Parathyroid adenoma (tissue), 2 donors: ENCODE measurements around the gene TMEM45B.
"Not testable (repeated sequence)": the region's sequence is repeated elsewhere in the genome, so short reads cannot be mapped to it uniquely, and the experiment has no call there.

Experiments
- H2AFZ ChIP-seq: fragments of 300-600 bp; sonication (generic); one replicate; pipeline ENCODE4 v1.7.0; 2017; ENCODE audit warnings: antibody characterized with exemption, mild to moderate bottlenecking
- H3K27ac ChIP-seq: fragments of 300-600 bp; sonication (generic); one replicate; pipeline ENCODE4 v1.7.0; 2017
- H3K27me3 ChIP-seq: fragments of 300-600 bp; sonication (generic); one replicate; pipeline ENCODE4 v1.7.0; 2017; ENCODE audit warnings: low read length; ENCODE audit not compliant: control insufficient read depth, insufficient read depth
- H3K36me3 ChIP-seq: fragments of 300-600 bp; sonication (generic); one replicate; pipeline ENCODE4 v1.7.0; 2017; ENCODE audit warnings: low read length; ENCODE audit not compliant: control insufficient read depth, insufficient read depth
- H3K4me1 ChIP-seq: fragments of 300-600 bp; sonication (generic); one replicate; pipeline ENCODE4 v1.7.0; 2017; ENCODE audit warnings: control low read depth
- H3K4me2 ChIP-seq: fragments of 300-600 bp; sonication (generic); one replicate; pipeline ENCODE4 v1.7.0; 2017; ENCODE audit warnings: low read length
- H3K4me3 ChIP-seq: fragments of 300-600 bp; sonication (generic); one replicate; pipeline ENCODE4 v1.7.0; 2017; ENCODE audit warnings: low read depth, low read length
- H3K79me2 ChIP-seq: fragments of 300-600 bp; sonication (generic); one replicate; pipeline ENCODE4 v1.7.0; 2017; ENCODE audit warnings: control low read depth
- H3K9ac ChIP-seq: fragments of 300-600 bp; sonication (generic); one replicate; pipeline ENCODE4 v1.7.0; 2017; ENCODE audit warnings: mild to moderate bottlenecking
- H3K9me3 ChIP-seq: fragments of 300-600 bp; sonication (generic); one replicate; pipeline ENCODE4 v1.7.0; 2017; ENCODE audit warnings: low read length; ENCODE audit not compliant: control insufficient read depth
- CTCF ChIP-seq: fragments of 300-600 bp; sonication (generic); IDR thresholded peaks from one replicate; pipeline ENCODE4 v1.7.0; 2017; ENCODE audit warnings: antibody characterized with exemption, mild to moderate bottlenecking
- donor health status: primary hyperparathyroidism.

Gene TMEM45B

GRCh38 chr11:129814244-129815014 lies 1.2 kb upstream of the TMEM45B start:
- Histone ChIP-seq H3K27me3 (no peaks in the 10 kb centered on the region), H3K79me2 (no peaks in the 10 kb centered on the region), H3K9ac (no peak overlapping the region), H3K27ac (no peak overlapping the region), H3K4me3 (no peak overlapping the region), H3K4me1 (no peaks in the 10 kb centered on the region), H3K4me2 (no peak overlapping the region), H2AFZ (no peak overlapping the region), H3K9me3 (no peaks in the 10 kb centered on the region), H3K36me3 (no peaks in the 10 kb centered on the region)
- TF ChIP-seq CTCF, result no peak

GRCh38 chr11:129817534-129818051 lies 1.9 kb downstream of the TMEM45B start:
- Histone ChIP-seq H3K4me1 (no peaks in the 10 kb centered on the region), H2AFZ (no peak overlapping the region), H3K36me3 (no peaks in the 10 kb centered on the region), H3K27me3 (no peaks in the 10 kb centered on the region), H3K4me3 (no peak overlapping the region), H3K9me3 (no peaks in the 10 kb centered on the region), H3K4me2 (no peak overlapping the region), H3K9ac (no peak overlapping the region), H3K79me2 (no peaks in the 10 kb centered on the region), H3K27ac (no peak overlapping the region)
- TF ChIP-seq CTCF, result no peak

GRCh38 chr11:129818236-129818635 lies 2.6 kb downstream of the TMEM45B start:
- H3K9ac ChIP-seq, H2AFZ ChIP-seq, H3K27me3 ChIP-seq, H3K4me3 ChIP-seq, H3K4me1 ChIP-seq, H3K27ac ChIP-seq, H3K9me3 ChIP-seq, H3K4me2 ChIP-seq, H3K79me2 ChIP-seq, H3K36me3 ChIP-seq: not testable (repeated sequence)

GRCh38 chr11:129819237-129819636 lies 3.6 kb downstream of the TMEM45B start:
- H3K27me3 ChIP-seq, result no peaks in the 10 kb centered on the region
- no peak overlapping the region for H3K4me2 ChIP-seq
- H3K27ac ChIP-seq, result no peak overlapping the region
- H3K79me2 ChIP-seq, result no peaks in the 10 kb centered on the region
- H3K9ac ChIP-seq, result no peak overlapping the region
- no peak overlapping the region for H3K4me3 ChIP-seq
- no peak for TF ChIP-seq CTCF
- no peak overlapping the region for H2AFZ ChIP-seq
- H3K4me1 ChIP-seq, result no peaks in the 10 kb centered on the region
- no peaks in the 10 kb centered on the region for H3K36me3 ChIP-seq
- no peaks in the 10 kb centered on the region for H3K9me3 ChIP-seq

- not testable (repeated sequence) for H3K4me3 ChIP-seq, H2AFZ ChIP-seq, H3K36me3 ChIP-seq, H3K27me3 ChIP-seq, H3K4me2 ChIP-seq, H3K9me3 ChIP-seq, H3K9ac ChIP-seq, H3K27ac ChIP-seq, H3K4me1 ChIP-seq, H3K79me2 ChIP-seq
These were observed 4.6 kb downstream of the TMEM45B start for GRCh38 chr11:129820228-129820627.

GRCh38 chr11:129823281-129823680 lies 7.6 kb downstream of the TMEM45B start:
- not testable (repeated sequence) for H3K27me3 ChIP-seq, H3K4me3 ChIP-seq, H3K36me3 ChIP-seq, H3K4me2 ChIP-seq, H2AFZ ChIP-seq, H3K27ac ChIP-seq, H3K9me3 ChIP-seq, H3K4me1 ChIP-seq, H3K9ac ChIP-seq, H3K79me2 ChIP-seq

GRCh38 chr11:129823799-129824198 lies 8.2 kb downstream of the TMEM45B start:
- H3K4me1 ChIP-seq, H2AFZ ChIP-seq, H3K9me3 ChIP-seq, H3K9ac ChIP-seq, H3K36me3 ChIP-seq, H3K27me3 ChIP-seq, H3K27ac ChIP-seq, H3K4me2 ChIP-seq, H3K4me3 ChIP-seq, H3K79me2 ChIP-seq: not testable (repeated sequence)
